Common myeloid progenitor, CD34-positive (primary cell): ENCODE results near the gene CDH4.

Experiments used
- CTCF ChIA-PET: fragments of 350-600 bp; sonication (Branson Sonifier 250); formaldehyde crosslinking; loops from one replicate; lab custom pipeline; 2021; ENCODE audit warnings: antibody characterized with exemption; lab: Charles Lee
- POLR2A ChIA-PET: fragments of 350-600 bp; sonication (Branson Sonifier 250); formaldehyde crosslinking; loops from one replicate; lab custom pipeline; 2021; ENCODE audit warnings: antibody characterized with exemption; lab: Charles Lee
- DNase-seq, 3 donors: peaks; one replicate each; pipeline versions ENCODE4 v3.0.0 to v3.0.0-alpha.2; 2013
- H3K27ac ChIP-seq, 2 experiments: 1 replicate in 1 of 2; 2 replicates in 1 of 2; pipeline ENCODE4 v1.7.0; 2013; ENCODE audit warnings: inconsistent platforms in 2 of 2, low read length in 2 of 2, mild to moderate bottlenecking in 2 of 2, low read depth in 1 of 2, moderate library complexity in 1 of 2; ENCODE audit not compliant: severe bottlenecking in 2 of 2, insufficient read depth in 1 of 2, poor library complexity in 1 of 2
- H3K27me3 ChIP-seq, 5 experiments: replicated peaks in 2 of 5; 1 replicate in 3 of 5; 2 replicates in 2 of 5; pipeline versions ENCODE4 v1.6.1 to v1.7.0; 2013; ENCODE audit warnings: low read length in 4 of 5, mild to moderate bottlenecking in 2 of 5, moderate library complexity in 2 of 5, inconsistent platforms in 1 of 5; ENCODE audit not compliant: insufficient read depth in 5 of 5, control insufficient read depth in 4 of 5
- H3K36me3 ChIP-seq, 4 experiments: 1 replicate in 2 of 4; 2 replicates in 2 of 4; pipeline versions ENCODE4 v1.6.1 to v1.7.0; 2013; ENCODE audit warnings: low read length in 3 of 4, control low read depth in 1 of 4, mild to moderate bottlenecking in 1 of 4; ENCODE audit not compliant: control insufficient read depth in 4 of 4, insufficient read depth in 4 of 4
- H3K4me1 ChIP-seq, 4 experiments: 1 replicate in 3 of 4; 2 replicates in 1 of 4; pipeline versions ENCODE4 v1.6.1 to v1.7.1; 2013; ENCODE audit warnings: low read length in 3 of 4, mild to moderate bottlenecking in 3 of 4, control low read depth in 1 of 4, inconsistent platforms in 1 of 4, moderate library complexity in 1 of 4; ENCODE audit not compliant: control insufficient read depth in 4 of 4, insufficient read depth in 4 of 4; ENCODE audit errors: control extremely low read depth in 1 of 4
- H3K4me3 ChIP-seq, 7 experiments: 1 replicate in 4 of 7; 2 replicates in 3 of 7; pipeline versions ENCODE4 v1.5.1 to v1.7.0; 2013; ENCODE audit warnings: mild to moderate bottlenecking in 7 of 7, low read length in 6 of 7, moderate library complexity in 6 of 7, inconsistent platforms in 2 of 7, low read depth in 2 of 7, control low read depth in 1 of 7; ENCODE audit not compliant: insufficient read depth in 4 of 7, control insufficient read depth in 1 of 7; ENCODE audit errors: extremely low read depth in 1 of 7
- H3K9me3 ChIP-seq, 5 experiments: 1 replicate in 4 of 5; 2 replicates in 1 of 5; pipeline versions ENCODE4 v1.6.1 to v1.7.1; 2013; ENCODE audit warnings: low read length in 4 of 5, mild to moderate bottlenecking in 2 of 5, inconsistent platforms in 1 of 5, low read depth in 1 of 5, moderate library complexity in 1 of 5; ENCODE audit not compliant: control insufficient read depth in 4 of 5, insufficient read depth in 2 of 5; ENCODE audit errors: control extremely low read depth in 1 of 5
- whole genome bisulfite sequencing: methylation state at CpG from one replicate; pipeline ENCODE4 v1.1.5; 2013; ENCODE audit not compliant: insufficient coverage; 5-methylcytosine and 5-hydroxymethylcytosine counted together

CDH4 gene

GRCh38 chr20:61839223-61839911, 587.3 kb downstream of the CDH4 start:
- no peaks in the 10 kb centered on the region for H3K27me3 ChIP-seq
- ChIA-PET POLR2A (no interaction called here), CTCF (no interaction called here)
- no peak overlapping the region for H3K4me3 ChIP-seq
- no peaks in the 10 kb centered on the region for H3K4me1 ChIP-seq
- H3K27ac ChIP-seq, result no peak overlapping the region
- WGBS, result 98% methylated on average over 8 of the region's 10 CpGs
- peak in 1 of 3 donors; percentile 6 for DNase-seq
- peaks cover 0 to 3% (median 0%) of the 10 kb centered on the region in 5 experiments for H3K9me3 ChIP-seq
- no peaks in the 10 kb centered on the region for H3K36me3 ChIP-seq

GRCh38 chr20:61839912-61840778, 588.1 kb downstream of the CDH4 start:
- peaks cover 0 to 3% (median 0%) of the 10 kb centered on the region in 5 experiments for H3K9me3 ChIP-seq
- POLR2A ChIA-PET, result no interaction called here
- no peaks in the 10 kb centered on the region for H3K27me3 ChIP-seq
- CTCF ChIA-PET, result no interaction called here
- no peak overlapping the region for H3K27ac ChIP-seq
- WGBS, result 93% methylated on average over 24 of the region's 26 CpGs
- no peak overlapping the region for H3K4me3 ChIP-seq
- no peaks in the 10 kb centered on the region for H3K4me1 ChIP-seq
- DNase-seq, result no peak
- no peaks in the 10 kb centered on the region for H3K36me3 ChIP-seq

GRCh38 chr20:61840779-61841455, 588.9 kb downstream of the CDH4 start:
- Histone ChIP-seq H3K27me3 (no peaks in the 10 kb centered on the region), H3K4me1 (no peaks in the 10 kb centered on the region), H3K9me3 (peaks cover 0 to 9% (median 0%) of the 10 kb centered on the region in 5 experiments), H3K4me3 (no peak overlapping the region), H3K27ac (no peak overlapping the region), H3K36me3 (no peaks in the 10 kb centered on the region)
- WGBS, result 96% methylated on average over 22 of the region's 26 CpGs
- ChIA-PET POLR2A (no interaction called here), CTCF (no interaction called here)
- DNase-seq, result no peak

- DNase-seq, result no peak
- CTCF ChIA-PET, result no interaction called here
- Histone ChIP-seq H3K9me3 (peaks cover 0 to 10% (median 0%) of the 10 kb centered on the region in 5 experiments), H3K4me1 (no peaks in the 10 kb centered on the region), H3K36me3 (no peaks in the 10 kb centered on the region), H3K27me3 (no peaks in the 10 kb centered on the region), H3K27ac (no peak overlapping the region), H3K4me3 (no peak overlapping the region)
- POLR2A ChIA-PET, result no interaction called here
- 91% methylated on average over 17 of the region's 18 CpGs for WGBS
Measured at GRCh38 chr20:61841551-61841950, 589.5 kb downstream of the CDH4 start.

- DNase-seq, result no peak
- H3K27ac ChIP-seq, result no peak overlapping the region
- H3K4me3 ChIP-seq, result no peak overlapping the region
- H3K27me3 ChIP-seq, result no peaks in the 10 kb centered on the region
- peaks cover 0 to 10% (median 0%) of the 10 kb centered on the region in 5 experiments for H3K9me3 ChIP-seq
- ChIA-PET CTCF (no interaction called here), POLR2A (no interaction called here)
- H3K36me3 ChIP-seq, result no peaks in the 10 kb centered on the region
- no peaks in the 10 kb centered on the region for H3K4me1 ChIP-seq
- WGBS, result 69% methylated on average over 9 of the region's 9 CpGs
Measured at GRCh38 chr20:61841966-61842365, 589.9 kb downstream of the CDH4 start.

GRCh38 chr20:61844621-61845020, 592.6 kb downstream of the CDH4 start:
- DNase-seq, result no peak
- CTCF ChIA-PET, result no interaction called here
- Histone ChIP-seq H3K27me3 (no peaks in the 10 kb centered on the region), H3K27ac (no peak overlapping the region), H3K4me3 (no peak overlapping the region), H3K36me3 (no peaks in the 10 kb centered on the region), H3K4me1 (no peaks in the 10 kb centered on the region), H3K9me3 (peaks cover 0 to 24% (median 0%) of the 10 kb centered on the region in 5 experiments)
- WGBS, result 98% methylated on average over 17 of the region's 17 CpGs
- POLR2A ChIA-PET, result no interaction called here
